ENCODE data around the gene RBMS1. TPM values are rescaled to one million over a fixed set of nuclear protein-coding genes. Genes with fewer than 3 reads are reported as not detected.

Gene RBMS1
- total RNA-seq, 1 donor, result 170 TPM

- no peak for DNase-seq (ENCODE audit: low read depth)
- TF ChIP-seq, protein P1, sequence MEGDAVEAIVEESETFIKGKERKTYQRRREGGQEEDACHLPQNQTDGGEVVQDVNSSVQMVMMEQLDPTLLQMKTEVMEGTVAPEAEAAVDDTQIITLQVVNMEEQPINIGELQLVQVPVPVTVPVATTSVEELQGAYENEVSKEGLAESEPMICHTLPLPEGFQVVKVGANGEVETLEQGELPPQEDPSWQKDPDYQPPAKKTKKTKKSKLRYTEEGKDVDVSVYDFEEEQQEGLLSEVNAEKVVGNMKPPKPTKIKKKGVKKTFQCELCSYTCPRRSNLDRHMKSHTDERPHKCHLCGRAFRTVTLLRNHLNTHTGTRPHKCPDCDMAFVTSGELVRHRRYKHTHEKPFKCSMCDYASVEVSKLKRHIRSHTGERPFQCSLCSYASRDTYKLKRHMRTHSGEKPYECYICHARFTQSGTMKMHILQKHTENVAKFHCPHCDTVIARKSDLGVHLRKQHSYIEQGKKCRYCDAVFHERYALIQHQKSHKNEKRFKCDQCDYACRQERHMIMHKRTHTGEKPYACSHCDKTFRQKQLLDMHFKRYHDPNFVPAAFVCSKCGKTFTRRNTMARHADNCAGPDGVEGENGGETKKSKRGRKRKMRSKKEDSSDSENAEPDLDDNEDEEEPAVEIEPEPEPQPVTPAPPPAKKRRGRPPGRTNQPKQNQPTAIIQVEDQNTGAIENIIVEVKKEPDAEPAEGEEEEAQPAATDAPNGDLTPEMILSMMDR (IDR thresholded peaks at IDR 0.05; ENCODE audit: insufficient read depth, low read length), result no peak
- H3K4me3 ChIP-seq (ENCODE audit: low read depth, low read length), result no peak overlapping the region
Observed at GRCh38 chr2:160505256-160505655, 11.6 kb upstream of the RBMS1 start.

DNA sequence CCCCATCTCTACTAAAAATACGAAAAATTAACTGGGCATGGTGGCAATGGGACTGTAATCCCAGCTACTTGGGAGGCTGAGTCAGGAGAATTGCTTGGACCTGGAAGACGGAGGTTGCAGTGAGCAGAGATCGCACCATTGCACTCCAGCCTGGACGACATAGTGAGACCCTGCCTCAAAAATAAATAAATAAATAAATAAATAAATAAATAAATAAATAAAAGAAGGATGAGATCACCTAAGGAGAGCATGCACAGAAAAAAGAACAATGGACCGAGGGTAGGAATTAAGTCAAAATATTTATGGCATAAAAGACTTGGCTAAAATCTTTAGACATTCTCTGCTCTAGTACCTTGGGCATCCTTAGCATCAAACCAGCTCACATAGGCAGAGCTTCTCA is 8.9 kb upstream of the RBMS1 start:
- DNase-seq (ENCODE audit: low read depth), result no peak
- H3K4me3 ChIP-seq (ENCODE audit: low read depth, low read length), result no peak overlapping the region
- TF ChIP-seq, protein P1 (IDR thresholded peaks at IDR 0.05; ENCODE audit: insufficient read depth, low read length), result no peak

DNA sequence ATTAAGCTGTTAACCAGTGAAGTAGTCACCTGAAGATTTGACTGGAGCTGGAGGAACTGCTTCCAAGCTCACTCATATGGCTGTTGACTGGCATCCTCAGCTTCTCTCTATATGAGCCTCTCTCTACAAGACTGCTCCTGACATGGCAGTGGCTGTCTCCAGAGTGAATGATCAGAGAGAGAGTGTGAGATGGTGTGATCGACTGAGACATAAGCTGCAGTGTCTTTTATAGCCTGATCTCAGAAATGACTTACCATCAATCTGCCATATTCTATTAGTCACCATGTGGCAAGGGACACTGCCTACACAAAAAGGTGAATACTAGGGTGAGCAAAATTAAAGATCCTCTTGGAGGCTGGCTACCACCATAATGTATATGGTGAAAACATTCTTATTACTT is 7.8 kb upstream of the RBMS1 start:
- TF ChIP-seq, protein P1 (IDR thresholded peaks at IDR 0.05; ENCODE audit: insufficient read depth, low read length), result no peak
- no peak overlapping the region for H3K4me3 ChIP-seq (ENCODE audit: low read depth, low read length)
- DNase-seq (ENCODE audit: low read depth), result no peak

DNA sequence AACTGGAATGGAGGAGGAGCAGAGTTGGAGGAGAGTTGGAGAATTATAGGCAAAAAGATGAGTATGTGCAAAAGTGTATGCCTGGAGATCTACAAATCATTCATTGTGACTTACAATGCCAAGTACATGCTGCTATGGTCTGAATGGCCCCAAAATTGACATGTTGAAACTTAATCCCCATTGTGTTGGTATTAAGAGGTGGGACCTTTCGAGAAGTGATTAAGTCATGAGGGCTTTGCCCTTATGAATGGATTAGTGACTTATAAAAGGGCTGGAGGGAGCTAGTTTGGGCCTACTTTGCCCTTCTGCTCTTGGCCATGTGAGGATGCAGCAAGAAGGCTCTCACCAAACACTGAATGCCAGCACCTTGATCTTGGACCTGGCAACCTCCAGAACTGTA is 6.3 kb upstream of the RBMS1 start:
- DNase-seq (ENCODE audit: low read depth), result no peak

GRCh38 chr2:160498137-160498536 is 4.5 kb upstream of the RBMS1 start:
- TF ChIP-seq, protein P1 (IDR thresholded peaks at IDR 0.05; ENCODE audit: insufficient read depth, low read length), result no peak
- no peak for DNase-seq (ENCODE audit: low read depth)
- no peak overlapping the region for H3K4me3 ChIP-seq (ENCODE audit: low read depth, low read length)

More for the DNA sequence above, 6.3 kb upstream of the RBMS1 start:
- TF ChIP-seq, protein P1 (IDR thresholded peaks at IDR 0.05; ENCODE audit: insufficient read depth, low read length), result no peak
- no peak overlapping the region for H3K4me3 ChIP-seq (ENCODE audit: low read depth, low read length)

DNA sequence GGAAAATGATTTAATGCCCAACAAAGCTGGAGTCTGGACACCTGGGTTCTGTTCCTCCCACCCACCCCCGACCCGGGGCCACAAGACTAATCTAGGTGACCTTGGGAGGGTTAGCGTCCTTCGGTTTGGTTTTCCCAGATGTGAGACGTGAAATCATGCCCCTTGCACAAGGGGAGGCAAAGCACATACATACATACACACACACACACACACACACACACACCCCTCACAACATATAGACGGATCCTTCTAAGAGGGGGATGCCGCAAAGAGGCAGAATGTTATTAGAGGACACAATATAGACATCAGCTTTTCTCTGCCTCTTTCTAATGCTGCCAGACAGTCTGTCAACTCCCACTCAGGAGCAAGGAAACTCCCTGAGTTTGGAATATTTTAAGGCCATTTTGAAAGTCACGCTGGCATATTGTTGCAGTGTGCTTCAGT is 616 bp upstream of the RBMS1 start:
- peak overlapping the region; percentile 75 for H3K4me3 ChIP-seq (ENCODE audit: low read depth, low read length)
- TF ChIP-seq, protein P1 (IDR thresholded peaks at IDR 0.05; ENCODE audit: insufficient read depth, low read length), result no peak
- DNase-seq (ENCODE audit: low read depth), result peak; percentile 40

Measured in fibroblast of the aortic adventitia (primary cell).